ENCODE measurements around the gene AMPD2. TPM values are rescaled to one million over a fixed set of nuclear protein-coding genes. Genes with fewer than 3 reads are reported as not detected.

Gene AMPD2
- 10 to 100 TPM; 25.9 to 50.8 (median 35.2) TPM for polyA plus RNA-seq
- long read RNA-seq, donor 1, result 0 reads
- long read RNA-seq, donor 2, result 0 reads
- long read RNA-seq, donor 3, partial matches to known transcripts, result 5 of 5 reads
- long read RNA-seq, donor 3, other reads (novel, unspliced or antisense), result 0 of 5 reads
- long read RNA-seq, donor 4, result 0 reads
- long read RNA-seq, donor 5, result 0 reads
- long read RNA-seq, donor 6, result 0 reads
- long read RNA-seq, donor 7, result 0 reads
- long read RNA-seq, donor 8, result 0 reads
- long read RNA-seq, donor 9, result 0 reads
- long read RNA-seq, donor 10, partial matches to known transcripts, result 0 of 1 reads
- long read RNA-seq, donor 10, other reads (novel, unspliced or antisense), result 0 of 1 reads

DNA sequence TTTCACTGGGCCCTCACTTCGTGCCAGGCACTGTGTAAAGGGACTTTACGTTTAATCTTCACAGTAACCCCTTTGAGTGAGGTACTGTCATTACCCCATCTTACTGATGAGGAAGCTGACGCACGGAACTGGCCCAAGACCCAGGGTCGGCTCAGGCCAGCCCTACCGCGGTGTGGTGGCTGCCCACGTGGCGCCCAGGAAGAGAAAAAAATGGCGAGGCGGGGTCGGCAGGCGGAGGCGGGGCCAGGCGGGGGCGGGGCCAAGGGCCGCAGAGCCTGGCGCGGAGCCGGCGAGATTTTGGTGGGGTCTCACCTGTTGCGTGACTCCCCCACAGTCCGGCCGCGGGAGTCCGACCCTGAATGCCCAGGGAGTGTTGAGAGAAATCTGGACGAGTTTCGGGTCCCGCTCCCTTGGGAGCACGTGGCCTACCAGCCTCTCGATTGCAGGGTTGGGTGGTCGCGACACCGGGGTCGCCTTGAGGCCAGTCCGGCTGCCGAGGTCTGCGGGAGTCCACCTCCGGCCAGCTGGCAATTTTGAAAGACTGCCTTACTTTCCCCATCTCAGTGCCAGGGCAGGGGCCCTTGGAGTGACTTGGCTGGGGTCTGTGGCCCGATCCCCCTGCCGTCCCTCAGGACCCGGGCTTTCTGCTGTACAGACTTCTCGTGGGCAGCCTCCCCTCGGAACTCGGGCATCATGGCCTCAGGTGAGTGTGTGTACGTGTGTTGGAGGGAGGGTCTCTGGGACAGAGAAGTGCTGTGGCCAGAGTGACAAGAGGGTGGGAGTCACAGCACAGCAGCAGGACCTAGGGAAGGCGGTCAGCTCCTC lies at the start of gene AMPD2, which contains the start of gene GNAT2:
AMPD2 (plus strand) TSS at position 262 of the 825 bp plus-strand sequence. CDS start 1,339 bp downstream, outside the sequence.
GNAT2 (minus strand) TSS at position 41 of the 825 bp plus-strand sequence. CDS start 6,746 bp downstream, outside the sequence.
- peaks cover 4 to 36% (median 15%) of the 10 kb centered on the region in 3 donors for H3K4me1 ChIP-seq (ENCODE audit: control insufficient read depth in 3 of 3, insufficient read depth in 2 of 3, low read depth in 1 of 3, low read length in 2 of 3)
- no peak for FAIRE-seq

DNA sequence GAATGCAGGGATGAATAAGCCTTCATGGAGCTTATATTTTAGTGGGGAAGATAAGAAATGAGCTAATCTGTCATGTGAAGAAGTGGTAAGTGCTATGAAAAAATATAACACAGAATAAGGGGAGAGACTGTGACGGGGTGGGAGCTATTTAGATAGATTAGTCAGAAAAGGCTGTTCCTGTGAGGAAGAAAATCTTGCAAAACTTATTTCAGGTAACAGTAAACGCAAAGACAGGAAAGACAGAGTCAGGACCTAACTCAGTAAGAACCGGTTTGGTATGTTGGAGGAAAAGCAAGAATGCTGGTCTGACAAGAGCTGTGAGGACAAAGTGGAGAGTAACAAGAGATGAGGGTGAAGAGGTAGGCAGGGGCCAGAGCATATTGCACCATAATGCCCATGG lies 49.2 kb upstream of the AMPD2 start:
- FAIRE-seq, result no peak
- Histone ChIP-seq H3K27me3 (ENCODE audit: control insufficient read depth in 3 of 3, insufficient read depth in 3 of 3, low read length in 3 of 3) (no peaks in the 10 kb centered on the region), H3K4me3 (ENCODE audit: low read depth in 1 of 3, low read length in 3 of 3) (no peak overlapping the region), H3K4me1 (ENCODE audit: control insufficient read depth in 3 of 3, insufficient read depth in 2 of 3, low read depth in 1 of 3, low read length in 2 of 3) (peaks cover 0 to 14% (median 11%) of the 10 kb centered on the region in 3 donors), H3K27ac (ENCODE audit: low read depth in 1 of 3, low read length in 2 of 3) (peak overlapping the region in 1 of 3 donors; percentile 2), H3K36me3 (ENCODE audit: control insufficient read depth in 3 of 3, insufficient read depth in 2 of 3, low read depth in 1 of 3, low read length in 3 of 3) (peaks cover 0 to under 1% (median 0%) of the 10 kb centered on the region in 3 donors), H3K9me3 (ENCODE audit: control insufficient read depth in 2 of 2, insufficient read depth in 1 of 2, low read depth in 1 of 2, low read length in 1 of 2) (no peaks in the 10 kb centered on the region)
- WGBS, 3 donors, result 42 to 58% (median 50%) methylated on average over 3 of the region's 3 CpGs
- peak in 1 of 2 donors; percentile 45 for DNase-seq

More for the DNA sequence above, at the start of gene AMPD2, which contains the start of gene GNAT2:
- peak; percentile 77 to 88 for DNase-seq
- Histone ChIP-seq H3K4me3 (ENCODE audit: low read depth in 1 of 3, low read length in 3 of 3) (peak within 1 kb of the TSS; percentile 56 to 90 (median 80)), H3K9me3 (ENCODE audit: control insufficient read depth in 2 of 2, insufficient read depth in 1 of 2, low read depth in 1 of 2, low read length in 1 of 2) (no peaks in the 10 kb centered on the region), H3K27me3 (ENCODE audit: control insufficient read depth in 3 of 3, insufficient read depth in 3 of 3, low read length in 3 of 3) (no peaks in the 10 kb centered on the region), H3K36me3 (ENCODE audit: control insufficient read depth in 3 of 3, insufficient read depth in 2 of 3, low read depth in 1 of 3, low read length in 3 of 3) (peaks cover 0 to 30% (median 0%) of the 10 kb centered on the region in 3 donors), H3K27ac (ENCODE audit: low read depth in 1 of 3, low read length in 2 of 3) (peak within 1 kb of the TSS; percentile 76 to 95 (median 79))
- WGBS, 3 donors, result 0 to 1% (median 0%) methylated on average over 40 to 47 of the region's 47 CpGs

- WGBS, 3 donors, result 55 to 81% (median 68%) methylated on average over 2 of the region's 2 CpGs
- H3K4me1 ChIP-seq (ENCODE audit: control insufficient read depth in 3 of 3, insufficient read depth in 2 of 3, low read depth in 1 of 3, low read length in 2 of 3), result peaks cover 0 to 8% (median 0%) of the 10 kb centered on the region in 3 donors
- H3K27me3 ChIP-seq (ENCODE audit: control insufficient read depth in 3 of 3, insufficient read depth in 3 of 3, low read length in 3 of 3), result no peaks in the 10 kb centered on the region
- H3K9me3 ChIP-seq (ENCODE audit: control insufficient read depth in 2 of 2, insufficient read depth in 1 of 2, low read depth in 1 of 2, low read length in 1 of 2), result no peaks in the 10 kb centered on the region
- peaks cover 0 to 16% (median 5%) of the 10 kb centered on the region in 3 donors for H3K36me3 ChIP-seq (ENCODE audit: control insufficient read depth in 3 of 3, insufficient read depth in 2 of 3, low read depth in 1 of 3, low read length in 3 of 3)
- H3K4me3 ChIP-seq (ENCODE audit: low read depth in 1 of 3, low read length in 3 of 3), result no peak overlapping the region
- FAIRE-seq (no peak), DNase-seq (no peak)
- no peak overlapping the region for H3K27ac ChIP-seq (ENCODE audit: low read depth in 1 of 3, low read length in 2 of 3)
Observed at GRCh38 chr1:109573785-109574184, 45.9 kb upstream of the AMPD2 start.

DNA sequence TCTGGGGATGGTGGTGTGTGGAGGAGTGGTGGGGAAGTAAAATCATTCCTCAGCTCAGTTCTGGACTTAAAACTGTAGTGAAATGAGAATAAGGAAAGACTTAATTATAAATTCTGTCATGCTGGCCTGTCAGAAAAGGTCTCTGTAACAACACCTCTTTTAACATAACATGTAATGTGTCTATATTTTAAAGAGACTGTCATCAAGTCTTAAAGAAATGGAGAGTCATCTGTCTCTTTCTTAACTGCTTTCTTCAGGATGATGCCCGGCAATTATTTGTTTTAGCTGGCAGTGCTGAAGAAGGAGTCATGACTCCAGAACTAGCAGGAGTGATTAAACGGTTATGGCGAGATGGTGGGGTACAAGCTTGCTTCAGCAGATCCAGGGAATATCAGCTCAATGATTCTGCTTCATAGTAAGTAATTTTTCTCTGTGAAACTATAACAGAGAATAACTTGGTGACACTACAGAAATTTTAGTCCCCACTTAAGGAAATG lies 40.6 kb upstream of the AMPD2 start:
- WGBS, 3 donors, result 71 to 88% (median 87%) methylated on average over 3 of the region's 3 CpGs
- Histone ChIP-seq H3K9me3 (ENCODE audit: control insufficient read depth in 2 of 2, insufficient read depth in 1 of 2, low read depth in 1 of 2, low read length in 1 of 2) (no peaks in the 10 kb centered on the region), H3K4me3 (ENCODE audit: low read depth in 1 of 3, low read length in 3 of 3) (no peak overlapping the region), H3K27ac (ENCODE audit: low read depth in 1 of 3, low read length in 2 of 3) (no peak overlapping the region), H3K36me3 (ENCODE audit: control insufficient read depth in 3 of 3, insufficient read depth in 2 of 3, low read depth in 1 of 3, low read length in 3 of 3) (peaks cover 2 to 35% (median 9%) of the 10 kb centered on the region in 3 donors), H3K27me3 (ENCODE audit: control insufficient read depth in 3 of 3, insufficient read depth in 3 of 3, low read length in 3 of 3) (no peaks in the 10 kb centered on the region), H3K4me1 (ENCODE audit: control insufficient read depth in 3 of 3, insufficient read depth in 2 of 3, low read depth in 1 of 3, low read length in 2 of 3) (no peaks in the 10 kb centered on the region)
- FAIRE-seq (no peak), DNase-seq (no peak)

GRCh38 chr1:109579491-109579890 lies 40.1 kb upstream of the AMPD2 start:
- H3K4me1 ChIP-seq (ENCODE audit: control insufficient read depth in 3 of 3, insufficient read depth in 2 of 3, low read depth in 1 of 3, low read length in 2 of 3), result no peaks in the 10 kb centered on the region
- H3K27ac ChIP-seq (ENCODE audit: low read depth in 1 of 3, low read length in 2 of 3), result no peak overlapping the region
- no peaks in the 10 kb centered on the region for H3K27me3 ChIP-seq (ENCODE audit: control insufficient read depth in 3 of 3, insufficient read depth in 3 of 3, low read length in 3 of 3)
- H3K4me3 ChIP-seq (ENCODE audit: low read depth in 1 of 3, low read length in 3 of 3), result no peak overlapping the region
- FAIRE-seq (no peak), DNase-seq (no peak)
- no peaks in the 10 kb centered on the region for H3K9me3 ChIP-seq (ENCODE audit: control insufficient read depth in 2 of 2, insufficient read depth in 1 of 2, low read depth in 1 of 2, low read length in 1 of 2)
- peaks cover 2 to 35% (median 9%) of the 10 kb centered on the region in 3 donors for H3K36me3 ChIP-seq (ENCODE audit: control insufficient read depth in 3 of 3, insufficient read depth in 2 of 3, low read depth in 1 of 3, low read length in 3 of 3)
- 78 to 100% (median 92%) methylated on average over 1 of the region's 1 CpG for WGBS, 3 donors

- H3K9me3 ChIP-seq (ENCODE audit: control insufficient read depth in 2 of 2, insufficient read depth in 1 of 2, low read depth in 1 of 2, low read length in 1 of 2), result no peaks in the 10 kb centered on the region
- H3K27me3 ChIP-seq (ENCODE audit: control insufficient read depth in 3 of 3, insufficient read depth in 3 of 3, low read length in 3 of 3), result no peaks in the 10 kb centered on the region
- H3K4me3 ChIP-seq (ENCODE audit: low read depth in 1 of 3, low read length in 3 of 3), result no peak overlapping the region
- no peak for DNase-seq
- 91 to 97% (median 94%) methylated on average over 2 of the region's 2 CpGs for WGBS, 3 donors
- no peaks in the 10 kb centered on the region for H3K4me1 ChIP-seq (ENCODE audit: control insufficient read depth in 3 of 3, insufficient read depth in 2 of 3, low read depth in 1 of 3, low read length in 2 of 3)
- no peak for FAIRE-seq
- no peak overlapping the region for H3K27ac ChIP-seq (ENCODE audit: low read depth in 1 of 3, low read length in 2 of 3)
- peaks cover 8 to 23% (median 18%) of the 10 kb centered on the region in 3 donors for H3K36me3 ChIP-seq (ENCODE audit: control insufficient read depth in 3 of 3, insufficient read depth in 2 of 3, low read depth in 1 of 3, low read length in 3 of 3)
Observed at GRCh38 chr1:109582021-109582420, 37.6 kb upstream of the AMPD2 start.

DNA sequence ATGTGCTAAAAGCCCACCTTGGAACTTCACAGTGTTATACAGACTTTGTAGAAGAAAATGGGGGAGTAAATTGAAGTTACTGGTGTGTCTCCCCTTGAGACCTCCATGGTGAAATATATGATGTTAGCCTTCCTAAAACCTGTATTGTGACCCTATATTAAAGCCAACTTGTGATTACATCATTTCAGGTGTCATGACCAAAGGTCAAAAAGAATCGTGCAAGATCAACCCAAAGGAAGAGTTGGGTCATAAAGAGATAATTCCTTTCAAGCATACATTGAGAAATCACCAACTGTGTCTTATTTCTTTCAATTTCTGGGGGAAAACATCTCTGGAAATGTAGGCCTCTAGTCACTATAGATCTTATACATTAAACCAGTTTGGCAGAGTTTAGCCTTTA lies 34.9 kb upstream of the AMPD2 start:
- H3K36me3 ChIP-seq (ENCODE audit: control insufficient read depth in 3 of 3, insufficient read depth in 2 of 3, low read depth in 1 of 3, low read length in 3 of 3), result peaks cover 8 to 25% (median 18%) of the 10 kb centered on the region in 3 donors
- H3K4me1 ChIP-seq (ENCODE audit: control insufficient read depth in 3 of 3, insufficient read depth in 2 of 3, low read depth in 1 of 3, low read length in 2 of 3), result peaks cover 0 to 3% (median 0%) of the 10 kb centered on the region in 3 donors
- no peak overlapping the region for H3K27ac ChIP-seq (ENCODE audit: low read depth in 1 of 3, low read length in 2 of 3)
- DNase-seq (peak in 1 of 2 donors; percentile 36), FAIRE-seq (no peak)
- 10 to 60% (median 29%) methylated on average over 1 of the region's 1 CpG for WGBS, 3 donors
- no peaks in the 10 kb centered on the region for H3K9me3 ChIP-seq (ENCODE audit: control insufficient read depth in 2 of 2, insufficient read depth in 1 of 2, low read depth in 1 of 2, low read length in 1 of 2)
- no peak overlapping the region for H3K4me3 ChIP-seq (ENCODE audit: low read depth in 1 of 3, low read length in 3 of 3)
- no peaks in the 10 kb centered on the region for H3K27me3 ChIP-seq (ENCODE audit: control insufficient read depth in 3 of 3, insufficient read depth in 3 of 3, low read length in 3 of 3)

DNA sequence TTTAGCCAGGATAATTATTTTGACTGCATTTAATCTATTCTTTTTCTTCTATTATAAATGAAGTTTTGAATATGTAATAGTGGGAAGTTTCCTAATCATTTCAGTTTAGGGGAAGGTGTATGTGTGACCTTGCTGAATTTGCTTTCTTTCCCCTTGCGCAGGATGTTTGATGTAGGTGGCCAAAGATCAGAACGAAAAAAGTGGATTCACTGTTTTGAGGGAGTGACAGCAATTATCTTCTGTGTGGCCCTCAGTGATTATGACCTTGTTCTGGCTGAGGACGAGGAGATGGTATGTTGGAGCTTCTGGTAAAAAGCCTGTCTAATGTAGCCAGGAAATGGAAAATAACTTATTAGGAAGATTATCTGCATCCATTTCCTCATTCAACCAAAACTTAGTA lies 33.6 kb upstream of the AMPD2 start:
- Histone ChIP-seq H3K36me3 (ENCODE audit: control insufficient read depth in 3 of 3, insufficient read depth in 2 of 3, low read depth in 1 of 3, low read length in 3 of 3) (peaks cover 10 to 25% (median 16%) of the 10 kb centered on the region in 3 donors), H3K4me1 (ENCODE audit: control insufficient read depth in 3 of 3, insufficient read depth in 2 of 3, low read depth in 1 of 3, low read length in 2 of 3) (peaks cover 0 to 3% (median 0%) of the 10 kb centered on the region in 3 donors), H3K4me3 (ENCODE audit: low read depth in 1 of 3, low read length in 3 of 3) (no peak overlapping the region), H3K9me3 (ENCODE audit: control insufficient read depth in 2 of 2, insufficient read depth in 1 of 2, low read depth in 1 of 2, low read length in 1 of 2) (no peaks in the 10 kb centered on the region), H3K27me3 (ENCODE audit: control insufficient read depth in 3 of 3, insufficient read depth in 3 of 3, low read length in 3 of 3) (no peaks in the 10 kb centered on the region), H3K27ac (ENCODE audit: low read depth in 1 of 3, low read length in 2 of 3) (no peak overlapping the region)
- DNase-seq (no peak), FAIRE-seq (no peak)
- 91 to 94% (median 93%) methylated on average over 3 of the region's 3 CpGs for WGBS, 3 donors

Measured in small intestine (tissue), 16 donors.